Heart right ventricle (tissue), 16 donors: ENCODE measurements around the gene SSNA1. TPM values are rescaled to one million over a fixed set of nuclear protein-coding genes. Genes with fewer than 3 reads are reported as not detected.

ENCODE experiments used
- ATAC-seq, 8 donors: fragments of 200-7000 bp; cut with Tn5 transposase; one replicate each; pipeline ENCODE4 v1.9.1; 2020; ENCODE audit warnings: mild to moderate bottlenecking in 8 of 8, moderate library complexity in 8 of 8, moderate number of reproducible peaks in 1 of 8
- DNase-seq, 2 donors: peaks; one replicate each; pipeline ENCODE4 v3.0.0-alpha.2; 2020
- H3K27ac ChIP-seq, 10 donors: fragments of 200-600 bp; sonication (generic) in 2 of 10; one replicate each; pipeline versions ENCODE4 v1.5.0 to v1.8.0; 2020 to 2022; ENCODE audit warnings: mild to moderate bottlenecking in 3 of 10
- H3K27me3 ChIP-seq, 7 donors: fragments of 200-600 bp; one replicate each; pipeline ENCODE4 v1.8.0; 2021 to 2022; ENCODE audit warnings: mild to moderate bottlenecking in 2 of 7
- H3K36me3 ChIP-seq, 9 donors: fragments of 200-600 bp; sonication (generic) in 1 of 9; one replicate each; pipeline versions ENCODE4 v1.5.0 to v1.8.0; 2020 to 2022; ENCODE audit warnings: mild to moderate bottlenecking in 2 of 9
- H3K4me1 ChIP-seq, 9 donors: fragments of 200-600 bp; sonication (generic) in 1 of 9; one replicate each; pipeline versions ENCODE4 v1.5.0 to v1.8.0; 2020 to 2022; ENCODE audit warnings: mild to moderate bottlenecking in 4 of 9
- H3K4me3 ChIP-seq, 10 donors: fragments of 200-600 bp; sonication (generic) in 2 of 10; one replicate each; pipeline versions ENCODE4 v1.5.0 to v1.8.0; 2020 to 2022; ENCODE audit warnings: mild to moderate bottlenecking in 7 of 10, moderate library complexity in 2 of 10
- H3K9me3 ChIP-seq, 11 donors: fragments of 200-600 bp in 10 of 11; sonication (generic) in 2 of 11; one replicate each; pipeline versions ENCODE4 v1.5.0 to v1.8.0; 2013 to 2022; ENCODE audit warnings: mild to moderate bottlenecking in 2 of 11, control low read depth in 1 of 11, moderate library complexity in 1 of 11
- WGBS, 2 donors: extraction: QIAGEN DNeasy Blood & Tissue Kit; methylation state at CpG; one replicate each; pipeline ENCODE4 v1.1.7; 2013; ENCODE audit warnings: inconsistent platforms in 1 of 2; 5-methylcytosine and 5-hydroxymethylcytosine counted together
- intact Hi-C, 10 donors: fragments of 100-400 bp; cut with DNase I; formaldehyde crosslinking; loops; one replicate each; pipeline versions ENCODE4 v1.11.1 to v1.14.2; 2022
- polyA plus RNA-seq, 2 donors: library from polyadenylated mRNA; stranded (reverse); fragments of 200-250 nt; gene quantifications; one replicate each; pipeline ENCODE4 v1.2.3, GENCODE V29; 2013
- total RNA-seq, 10 donors: library from RNA; stranded (reverse); fragmentation: NEBNext Ultra II Directional in 3 of 10; extraction: Animal tissue kit (Norgen Biotek cat#: 25700) in 3 of 10; gene quantifications; one replicate each; pipeline versions ENCODE4 v1.2.1 to v1.2.4, GENCODE V29; 2021 to 2023
- TF ChIP-seq, protein P1 (sequence below), 9 donors: fragments of 200-600 bp; sonication (generic) in 2 of 9; IDR thresholded peaks; one replicate each; pipeline versions ENCODE4 v1.5.0 to v1.8.0; 2021 to 2022; ENCODE audit warnings: antibody characterized with exemption in 9 of 9, mild to moderate bottlenecking in 5 of 9, moderate library complexity in 1 of 9
- donor health status: Arrhythmogenic right ventricular cardiomyopathy.
- donor health status: ischemic (EF 13 %, LVEDD 7.1; RV severe dilation, severe dysfunction).
- donor health status: healthy with polysubstance abuse.
- donor health status: DM: no; HTN: yes; CAD: no.
- donor health status: DM: no; HTN: no; CAD: no.
- donor health status: ischemic (EF 25% LVEDD 6.9; RV normal size, moderate dysfunction).
- donor health status: ischemic (EF 25% LVEDD 5.7; RV mildly dilated, moderate dysfunction).
- donor health status: healthy.
- donor health status: DM: yes; HTN: yes; CAD: no.
- donor health status: Ischemic cardiomyopathy.
- donor health status: ischemic (EF 35%, LVEDD 5.7; RV mildly dilated, moderate dysfunction).
- donor health status: nonischemic (EF 11% LVEDD 7.7; RV severe dilation, severe dysfunction).
- donor health status: DM: yes; HTN: yes; CAD: no.
- donor health status: PGD.
- donor health status: ischemic (EF 29% LVEDD 5.4; RV normal size, mild dysfunction).
- donor health status: nonischemic (EF 23%, LVEDD 6.1; RV moderate dilation, normal function).

SSNA1 gene
- total and polyA plus RNA-seq, 12 donors, result 47.3 to 168 (median 57.6) TPM

DNA sequence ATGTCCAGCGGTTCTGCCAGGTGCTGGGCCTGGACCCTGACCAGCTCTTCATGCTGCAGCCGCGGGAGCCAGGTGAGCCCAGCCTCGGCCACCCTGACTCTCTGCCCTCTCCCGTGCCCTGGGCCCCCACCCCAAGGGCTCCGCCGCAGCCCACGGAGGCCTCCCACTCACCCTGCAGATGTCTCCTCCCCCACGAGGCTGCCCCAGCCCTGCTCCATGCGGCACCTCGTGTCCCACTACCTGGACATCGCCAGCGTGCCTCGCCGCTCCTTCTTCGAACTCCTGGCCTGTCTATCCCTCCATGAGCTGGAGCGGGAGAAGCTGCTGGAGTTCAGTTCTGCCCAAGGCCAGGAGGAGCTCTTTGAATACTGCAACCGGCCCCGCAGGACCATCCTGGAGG, 26.1 kb downstream of the SSNA1 start:
- peaks cover 10 to 28% (median 19%) of the 10 kb centered on the region in 9 donors for H3K4me1 ChIP-seq
- intact Hi-C loops, result no loop called here
- 94% methylated on average over 18 to 19 of the region's 19 CpGs for WGBS, 2 donors
- H3K9me3 ChIP-seq, result no peaks in the 10 kb centered on the region
- TF ChIP-seq, protein P1, sequence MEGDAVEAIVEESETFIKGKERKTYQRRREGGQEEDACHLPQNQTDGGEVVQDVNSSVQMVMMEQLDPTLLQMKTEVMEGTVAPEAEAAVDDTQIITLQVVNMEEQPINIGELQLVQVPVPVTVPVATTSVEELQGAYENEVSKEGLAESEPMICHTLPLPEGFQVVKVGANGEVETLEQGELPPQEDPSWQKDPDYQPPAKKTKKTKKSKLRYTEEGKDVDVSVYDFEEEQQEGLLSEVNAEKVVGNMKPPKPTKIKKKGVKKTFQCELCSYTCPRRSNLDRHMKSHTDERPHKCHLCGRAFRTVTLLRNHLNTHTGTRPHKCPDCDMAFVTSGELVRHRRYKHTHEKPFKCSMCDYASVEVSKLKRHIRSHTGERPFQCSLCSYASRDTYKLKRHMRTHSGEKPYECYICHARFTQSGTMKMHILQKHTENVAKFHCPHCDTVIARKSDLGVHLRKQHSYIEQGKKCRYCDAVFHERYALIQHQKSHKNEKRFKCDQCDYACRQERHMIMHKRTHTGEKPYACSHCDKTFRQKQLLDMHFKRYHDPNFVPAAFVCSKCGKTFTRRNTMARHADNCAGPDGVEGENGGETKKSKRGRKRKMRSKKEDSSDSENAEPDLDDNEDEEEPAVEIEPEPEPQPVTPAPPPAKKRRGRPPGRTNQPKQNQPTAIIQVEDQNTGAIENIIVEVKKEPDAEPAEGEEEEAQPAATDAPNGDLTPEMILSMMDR (IDR thresholded peaks at IDR 0.05), result no peak
- H3K27me3 ChIP-seq, result no peaks in the 10 kb centered on the region
- DNase-seq (no peak), ATAC-seq (no peak)
- no peak overlapping the region for H3K4me3 ChIP-seq
- peaks cover 0 to 41% (median 0%) of the 10 kb centered on the region in 9 donors for H3K36me3 ChIP-seq
- H3K27ac ChIP-seq, result no peak overlapping the region

GRCh38 chr9:137215196-137215986, 26.9 kb downstream of the SSNA1 start:
- no peak overlapping the region for H3K27ac ChIP-seq
- peaks cover 0 to 35% (median 0%) of the 10 kb centered on the region in 9 donors for H3K36me3 ChIP-seq
- DNase-seq (no peak), ATAC-seq (no peak)
- no peaks in the 10 kb centered on the region for H3K9me3 ChIP-seq
- H3K27me3 ChIP-seq, result no peaks in the 10 kb centered on the region
- intact Hi-C loops, result no loop called here
- no peak overlapping the region for H3K4me3 ChIP-seq
- WGBS, 2 donors, result 94 to 97% methylated on average over 22 of the region's 22 CpGs
- TF ChIP-seq, protein P1 (IDR thresholded peaks at IDR 0.05), result no peak
- H3K4me1 ChIP-seq, result peaks cover 10 to 28% (median 19%) of the 10 kb centered on the region in 9 donors

GRCh38 chr9:137216188-137216965, 27.9 kb downstream of the SSNA1 start:
- DNase-seq (no peak), ATAC-seq (no peak)
- H3K27ac ChIP-seq, result no peak overlapping the region
- peak overlapping the region in 1 of 10 donors; percentile 47 for H3K4me3 ChIP-seq
- no peaks in the 10 kb centered on the region for H3K9me3 ChIP-seq
- 91 to 97% methylated on average over 30 of the region's 30 CpGs for WGBS, 2 donors
- H3K36me3 ChIP-seq, result peaks cover 0 to 31% (median 0%) of the 10 kb centered on the region in 9 donors
- H3K27me3 ChIP-seq, result peaks cover 0 to under 1% (median 0%) of the 10 kb centered on the region in 7 donors
- peaks cover 10 to 35% (median 19%) of the 10 kb centered on the region in 9 donors for H3K4me1 ChIP-seq
- intact Hi-C loops, result no loop called here
- TF ChIP-seq, protein P1 (IDR thresholded peaks at IDR 0.05), result no peak
